ENCODE data around the gene CDKN3. TPM values are rescaled to one million over a fixed set of nuclear protein-coding genes. Genes with fewer than 3 reads are reported as not detected.
"Not testable (repeated sequence)": the region's sequence is repeated elsewhere in the genome, so short reads cannot be mapped to it uniquely, and the experiment has no call there.

CDKN3 gene
- total RNA-seq, 4 donors from 2014 or later, result 1.3 to 2.9 (median 2.1) TPM

DNA sequence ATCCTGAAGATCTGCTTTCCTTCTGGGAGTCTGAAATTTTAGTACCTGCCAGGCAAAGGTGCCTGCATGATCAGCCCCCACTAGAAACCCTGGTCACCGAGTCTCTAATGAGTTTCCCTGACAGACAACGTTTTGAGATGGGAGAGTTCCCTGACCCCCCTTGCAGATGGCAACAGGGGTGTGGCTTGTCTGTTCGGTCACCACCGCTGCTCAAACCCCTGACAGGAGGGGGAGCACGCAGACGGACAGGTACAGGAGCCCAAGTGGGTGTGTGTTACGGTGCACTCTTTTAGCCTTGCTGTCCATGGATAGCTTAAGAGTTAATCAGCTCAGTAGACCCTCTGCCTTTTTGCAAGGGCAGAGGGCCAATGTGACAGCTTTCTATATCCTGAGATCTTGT lies 19.3 kb upstream of the CDKN3 start:
- 59 to 65% methylated on average over 7 of the region's 7 CpGs for WGBS, 2 donors
- intact Hi-C loops (cut with DNase I; ENCODE audit: low total_unique reads), result no loop called here

DNA sequence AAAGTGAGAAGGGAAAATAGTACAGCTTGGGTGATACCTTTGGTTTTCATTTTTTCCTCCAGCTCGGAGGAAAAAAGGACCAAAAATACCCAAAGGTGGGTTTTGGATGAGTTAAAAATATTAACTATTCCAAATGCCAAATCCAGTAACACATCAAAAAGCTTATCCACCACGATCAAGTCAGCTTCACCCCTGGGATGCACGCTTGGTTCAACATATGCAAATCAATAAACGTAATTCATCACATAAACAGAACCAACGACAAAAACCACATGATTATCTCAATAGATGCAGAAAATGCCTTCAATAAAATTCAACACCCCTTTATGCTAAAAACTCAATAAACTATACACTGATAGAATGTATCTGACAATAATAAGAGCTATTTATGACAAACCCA lies 17.9 kb upstream of the CDKN3 start:
- 68 to 72% methylated on average over 5 of the region's 5 CpGs for WGBS, 2 donors
- H3K4me3 ChIP-seq (ENCODE audit: low read depth, poor library complexity, severe bottlenecking); DNase-seq (ENCODE audit: low spot score in 2 of 2); intact Hi-C loops (cut with DNase I; ENCODE audit: low total_unique reads): not testable (repeated sequence)

More for the DNA sequence above, 19.3 kb upstream of the CDKN3 start:
- no peak overlapping the region for H3K4me3 ChIP-seq (ENCODE audit: low read depth, poor library complexity, severe bottlenecking)
- DNase-seq (ENCODE audit: low spot score in 2 of 2), result no peak
- TF ChIP-seq POLR2A (IDR thresholded peaks at IDR 0.05), result no peak
- TF ChIP-seq, protein P1, sequence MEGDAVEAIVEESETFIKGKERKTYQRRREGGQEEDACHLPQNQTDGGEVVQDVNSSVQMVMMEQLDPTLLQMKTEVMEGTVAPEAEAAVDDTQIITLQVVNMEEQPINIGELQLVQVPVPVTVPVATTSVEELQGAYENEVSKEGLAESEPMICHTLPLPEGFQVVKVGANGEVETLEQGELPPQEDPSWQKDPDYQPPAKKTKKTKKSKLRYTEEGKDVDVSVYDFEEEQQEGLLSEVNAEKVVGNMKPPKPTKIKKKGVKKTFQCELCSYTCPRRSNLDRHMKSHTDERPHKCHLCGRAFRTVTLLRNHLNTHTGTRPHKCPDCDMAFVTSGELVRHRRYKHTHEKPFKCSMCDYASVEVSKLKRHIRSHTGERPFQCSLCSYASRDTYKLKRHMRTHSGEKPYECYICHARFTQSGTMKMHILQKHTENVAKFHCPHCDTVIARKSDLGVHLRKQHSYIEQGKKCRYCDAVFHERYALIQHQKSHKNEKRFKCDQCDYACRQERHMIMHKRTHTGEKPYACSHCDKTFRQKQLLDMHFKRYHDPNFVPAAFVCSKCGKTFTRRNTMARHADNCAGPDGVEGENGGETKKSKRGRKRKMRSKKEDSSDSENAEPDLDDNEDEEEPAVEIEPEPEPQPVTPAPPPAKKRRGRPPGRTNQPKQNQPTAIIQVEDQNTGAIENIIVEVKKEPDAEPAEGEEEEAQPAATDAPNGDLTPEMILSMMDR (IDR thresholded peaks at IDR 0.05), result no peak

DNA sequence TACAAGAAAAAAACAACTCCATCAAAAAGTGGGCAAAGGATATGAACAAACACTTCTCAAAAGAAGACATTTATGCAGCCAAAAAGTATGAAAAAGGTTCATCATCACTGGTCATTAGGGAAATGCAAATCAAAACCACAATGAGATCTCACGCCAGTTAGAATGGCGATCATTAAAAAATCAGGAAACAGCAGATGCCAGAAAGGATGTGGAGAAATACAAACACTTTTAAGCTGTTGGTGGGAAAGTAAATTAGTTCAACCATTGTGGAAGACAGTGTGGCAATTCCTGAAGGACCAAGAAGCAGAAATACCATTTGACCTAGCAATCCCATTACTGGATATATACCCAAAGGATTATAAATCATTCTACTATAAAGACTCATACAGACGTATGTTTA lies 16.2 kb upstream of the CDKN3 start:
- WGBS, 2 donors, result 38 to 44% methylated on average over 3 of the region's 3 CpGs
- DNase-seq (ENCODE audit: low spot score in 2 of 2); H3K4me3 ChIP-seq (ENCODE audit: low read depth, poor library complexity, severe bottlenecking); intact Hi-C loops (cut with DNase I; ENCODE audit: low total_unique reads): not testable (repeated sequence)

- no peak for TF ChIP-seq POLR2A (IDR thresholded peaks at IDR 0.05)
- TF ChIP-seq, protein P1 (IDR thresholded peaks at IDR 0.05), result no peak
- H3K4me3 ChIP-seq (ENCODE audit: low read depth, poor library complexity, severe bottlenecking), result no peak overlapping the region
- no peak for DNase-seq (ENCODE audit: low spot score in 2 of 2)
- intact Hi-C loops (cut with DNase I; ENCODE audit: low total_unique reads), result no loop called here
Measured at GRCh38 chr14:54381821-54382220, 15.0 kb upstream of the CDKN3 start.

GRCh38 chr14:54383835-54384234 lies 13.0 kb upstream of the CDKN3 start:
- DNase-seq (ENCODE audit: low spot score in 2 of 2), result no peak
- TF ChIP-seq, protein P1 (IDR thresholded peaks at IDR 0.05), result no peak
- TF ChIP-seq POLR2A (IDR thresholded peaks at IDR 0.05), result no peak
- no peak overlapping the region for H3K4me3 ChIP-seq (ENCODE audit: low read depth, poor library complexity, severe bottlenecking)
- WGBS, 2 donors, result 92 to 95% methylated on average over 4 of the region's 4 CpGs
- intact Hi-C loops (cut with DNase I; ENCODE audit: low total_unique reads), result no loop called here

DNA sequence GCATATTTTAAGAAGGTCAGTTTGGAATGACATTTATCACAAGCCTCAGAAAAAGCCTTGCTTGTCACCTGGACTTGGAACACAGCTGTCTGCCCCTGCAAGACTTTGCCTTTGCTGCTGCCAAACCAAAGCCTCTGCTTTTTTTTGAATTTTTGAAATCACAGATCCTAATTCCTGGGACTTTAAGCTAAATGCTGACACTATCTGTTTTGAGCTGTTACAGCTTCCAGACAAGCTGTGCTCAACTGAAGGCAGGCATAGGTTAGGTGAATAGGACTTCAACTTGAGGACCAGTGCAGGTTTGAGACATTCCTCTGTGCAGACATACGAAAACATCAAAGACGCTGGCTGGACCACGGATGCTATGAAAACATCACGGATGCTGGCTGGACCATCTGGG lies 11.3 kb upstream of the CDKN3 start:
- WGBS, 2 donors, result 84 to 88% methylated on average over 4 of the region's 4 CpGs
- intact Hi-C loops (cut with DNase I; ENCODE audit: low total_unique reads), result no loop called here
- no peak for TF ChIP-seq POLR2A (IDR thresholded peaks at IDR 0.05)
- TF ChIP-seq, protein P1 (IDR thresholded peaks at IDR 0.05), result no peak

DNA sequence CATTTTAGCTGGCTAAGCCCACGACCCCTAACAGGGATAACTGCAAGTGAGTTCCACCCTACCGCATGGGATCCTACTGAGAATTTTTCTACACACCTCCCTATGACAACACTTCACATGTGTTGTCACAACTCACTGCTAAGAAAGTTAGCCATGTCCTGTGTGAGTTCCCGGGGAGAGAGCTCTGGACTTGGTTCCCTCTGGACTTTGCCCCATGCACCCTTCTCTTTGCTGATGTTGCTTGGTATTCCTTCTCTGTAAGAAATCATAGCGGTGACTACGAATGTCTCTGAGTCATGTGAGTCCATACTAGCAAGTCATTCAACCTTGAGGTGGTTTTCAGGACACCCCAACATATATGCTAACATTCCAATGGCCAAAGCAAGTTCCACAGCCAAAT lies 9.5 kb upstream of the CDKN3 start:
- intact Hi-C loops (cut with DNase I; ENCODE audit: low total_unique reads), result no loop called here
- WGBS, 2 donors, result 93 to 94% methylated on average over 5 of the region's 5 CpGs
- DNase-seq (ENCODE audit: low spot score in 2 of 2), result no peak
- TF ChIP-seq POLR2A (IDR thresholded peaks at IDR 0.05), result no peak
- TF ChIP-seq, protein P1 (IDR thresholded peaks at IDR 0.05), result no peak
- no peak overlapping the region for H3K4me3 ChIP-seq (ENCODE audit: low read depth, poor library complexity, severe bottlenecking)

More for the DNA sequence above, 11.3 kb upstream of the CDKN3 start:
- H3K4me3 ChIP-seq (ENCODE audit: low read depth, poor library complexity, severe bottlenecking), result no peak overlapping the region
- no peak for DNase-seq (ENCODE audit: low spot score in 2 of 2)
